A204.1 (cell line): ENCODE results near the gene S100A14.

Source experiments
- FAIRE-seq: peaks from 2 replicates; lab custom pipeline; 2012; peaks lifted over from hg19 to GRCh38; lab: Jason Lieb, UNC

Gene S100A14

DNA sequence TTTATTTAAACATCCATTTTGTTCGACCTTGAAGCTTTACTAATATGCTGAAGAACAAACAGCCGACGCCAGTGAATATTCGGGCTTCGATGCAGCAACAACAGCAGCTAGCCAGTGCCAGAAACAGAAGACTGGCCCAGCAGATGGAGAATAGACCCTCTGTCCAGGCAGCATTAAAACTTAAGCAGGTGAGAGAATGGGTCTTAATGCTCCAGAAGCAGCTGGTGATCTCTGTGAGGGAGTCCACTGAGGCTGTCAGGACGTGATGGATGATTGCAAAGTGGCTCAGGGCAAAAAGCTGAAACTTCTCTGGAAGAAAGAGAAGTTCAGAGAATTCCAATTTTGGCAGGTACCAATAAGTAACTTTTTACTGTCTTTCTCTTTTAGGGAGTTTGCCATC lies 22.1 kb upstream of the S100A14 start:
- FAIRE-seq = no peak

DNA sequence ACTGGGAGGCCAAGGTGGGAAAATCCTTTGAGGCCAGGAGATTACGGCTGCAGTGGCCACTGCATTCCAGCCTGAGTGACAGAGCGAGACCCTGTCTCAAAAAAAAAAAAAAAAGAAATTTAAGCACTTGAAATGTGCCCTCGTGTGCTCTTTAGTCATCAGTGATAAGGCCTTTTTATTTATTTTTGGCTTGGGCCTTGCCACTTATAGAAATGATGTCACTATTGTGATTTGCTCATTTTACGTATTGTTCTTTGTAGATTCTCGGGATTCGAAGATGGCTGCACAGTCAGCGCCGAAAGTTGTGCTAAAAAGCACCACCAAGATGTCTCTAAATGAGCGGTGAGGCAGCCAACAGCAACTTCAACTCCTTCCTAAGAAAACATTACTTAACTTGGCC lies 20.2 kb upstream of the S100A14 start:
- no peak for FAIRE-seq

DNA sequence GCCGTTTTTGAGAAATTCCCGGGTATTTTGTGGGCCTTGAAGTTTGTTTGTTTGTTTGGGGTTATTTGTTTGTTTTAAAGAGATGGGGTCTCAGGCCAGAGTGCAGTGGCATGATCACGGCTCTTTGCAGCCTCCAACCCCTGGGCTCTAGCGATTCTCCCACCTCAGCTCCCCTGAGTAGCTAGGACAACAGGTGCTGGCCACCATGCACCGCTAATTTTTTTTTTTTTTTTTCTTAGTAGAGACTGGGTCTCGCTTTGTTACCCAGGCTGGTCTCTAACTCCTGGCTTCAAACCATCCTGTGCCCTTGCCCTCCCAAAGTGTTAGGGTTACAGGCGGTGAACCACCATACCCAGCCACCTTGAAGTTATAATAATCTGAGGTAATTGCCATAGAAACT lies 19.7 kb upstream of the S100A14 start:
- no peak for FAIRE-seq

DNA sequence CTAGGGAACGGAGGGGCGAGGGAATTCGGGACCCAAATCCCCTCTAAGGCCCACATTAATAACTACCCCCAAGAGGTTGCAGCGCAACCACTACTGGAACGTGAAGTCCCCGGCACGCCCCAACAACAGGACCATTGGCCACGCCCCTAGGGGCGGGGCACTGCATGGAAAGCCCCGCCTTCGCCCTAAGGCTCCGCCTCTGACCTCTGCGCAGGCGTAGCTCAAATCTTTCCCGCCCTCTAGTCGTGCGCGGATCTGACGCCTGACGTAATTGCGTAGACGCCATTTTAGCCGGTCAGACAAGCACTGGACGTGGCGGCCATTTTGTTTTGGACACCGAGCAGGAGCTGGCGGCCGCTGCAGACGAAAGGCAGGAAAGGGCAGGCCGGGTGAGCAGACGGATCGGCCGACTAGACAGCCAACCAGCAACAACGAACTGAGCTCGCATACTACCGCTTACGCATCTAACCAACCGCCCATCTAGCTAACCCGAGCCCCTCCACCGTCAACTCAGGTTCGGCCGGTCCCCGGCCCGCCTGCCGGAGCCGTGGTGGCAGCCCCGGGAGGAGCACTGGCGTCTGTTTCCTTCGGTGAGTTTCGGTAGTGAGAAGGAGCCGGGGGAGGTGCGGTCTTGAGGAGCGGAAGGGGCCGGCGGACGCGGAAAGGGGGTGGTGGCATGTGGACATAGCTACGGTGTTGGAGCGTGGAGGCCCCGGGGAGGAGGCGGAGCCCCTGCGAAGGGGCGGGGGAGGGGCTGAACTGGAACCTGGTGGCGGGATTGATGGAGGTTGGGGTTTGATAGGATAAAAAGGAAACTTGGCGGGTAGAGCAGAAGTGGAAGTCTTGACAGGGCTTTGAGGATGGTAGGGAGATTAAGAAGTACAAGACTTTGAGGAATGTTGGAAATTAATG lies 17.9 kb upstream of the S100A14 start, which contains the start of gene CHTOP:
Gene CHTOP (plus strand): TSS at position 313 of the 912 bp plus-strand sequence. CDS start 2,523 bp downstream, outside the sequence.
- FAIRE-seq = peak; percentile 90

DNA sequence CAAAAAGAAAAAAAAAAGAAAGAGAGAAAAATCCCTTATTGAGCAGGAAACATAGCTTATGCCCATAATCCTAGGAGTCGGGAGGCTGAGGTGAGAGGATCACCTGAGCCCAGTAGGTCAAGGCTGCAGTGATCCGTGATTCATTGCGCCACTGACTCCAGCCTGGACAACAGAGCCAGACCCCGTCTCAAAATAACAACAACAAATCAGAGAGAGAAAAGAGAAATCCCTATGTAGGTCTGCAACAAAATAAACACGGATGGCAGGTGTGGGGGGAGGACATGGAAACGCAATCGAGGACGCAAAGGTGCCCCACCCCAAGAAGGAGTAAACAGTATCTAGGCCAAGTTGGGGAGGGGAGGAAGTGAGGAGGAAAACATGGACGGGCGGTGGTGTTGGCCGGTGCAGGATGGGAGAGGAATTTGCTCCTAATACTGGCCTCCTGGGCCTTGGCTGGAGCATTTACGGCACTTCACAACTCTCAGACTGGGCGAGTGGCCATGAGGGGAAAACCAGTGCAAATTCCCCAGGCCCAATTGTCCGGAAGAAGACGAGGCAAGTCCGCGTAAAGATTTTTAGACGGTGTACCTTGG lies 17.1 kb upstream of the S100A14 start:
- FAIRE-seq = no peak

DNA sequence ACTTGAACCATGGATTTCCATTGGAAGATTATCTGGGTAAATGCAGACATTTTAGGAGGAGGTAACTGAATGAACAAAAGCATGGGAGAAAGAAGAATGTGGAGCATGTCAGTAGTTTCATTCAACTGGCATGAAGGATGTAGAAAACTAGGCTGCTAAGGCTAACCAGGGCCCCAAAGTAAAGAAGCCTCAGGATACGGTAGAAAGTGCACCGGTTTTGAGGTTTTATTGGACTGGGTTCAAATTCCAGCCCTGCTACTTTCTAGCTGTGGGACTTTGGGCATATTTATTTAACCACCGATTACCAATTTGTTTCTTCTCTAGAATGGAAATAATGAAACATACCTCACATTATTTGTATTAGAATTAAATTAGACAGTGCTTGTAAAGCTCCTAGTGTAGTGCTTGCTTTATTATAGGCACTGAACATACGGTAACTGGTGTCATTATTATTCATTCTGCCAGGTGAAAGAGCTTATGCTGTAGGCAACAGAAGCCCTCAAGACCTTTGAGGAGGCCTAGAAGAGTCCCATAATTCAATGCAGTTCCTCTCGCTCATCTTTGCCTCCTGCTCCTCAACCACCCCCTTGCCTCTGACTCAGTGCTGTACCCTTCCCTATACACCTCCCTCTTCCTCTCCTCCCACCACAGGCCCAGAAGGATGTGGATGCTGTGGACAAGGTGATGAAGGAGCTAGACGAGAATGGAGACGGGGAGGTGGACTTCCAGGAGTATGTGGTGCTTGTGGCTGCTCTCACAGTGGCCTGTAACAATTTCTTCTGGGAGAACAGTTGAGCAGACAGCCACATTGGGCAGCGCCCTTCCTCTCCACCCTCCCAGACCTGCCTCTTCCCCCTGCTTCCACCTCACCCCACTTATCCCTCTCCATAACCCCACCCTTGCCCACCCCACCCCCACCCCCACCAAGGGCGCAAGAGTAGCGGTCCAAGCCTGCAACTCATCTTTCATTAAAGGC lies 15.2 kb upstream of the S100A14 start:
- FAIRE-seq = no peak

DNA sequence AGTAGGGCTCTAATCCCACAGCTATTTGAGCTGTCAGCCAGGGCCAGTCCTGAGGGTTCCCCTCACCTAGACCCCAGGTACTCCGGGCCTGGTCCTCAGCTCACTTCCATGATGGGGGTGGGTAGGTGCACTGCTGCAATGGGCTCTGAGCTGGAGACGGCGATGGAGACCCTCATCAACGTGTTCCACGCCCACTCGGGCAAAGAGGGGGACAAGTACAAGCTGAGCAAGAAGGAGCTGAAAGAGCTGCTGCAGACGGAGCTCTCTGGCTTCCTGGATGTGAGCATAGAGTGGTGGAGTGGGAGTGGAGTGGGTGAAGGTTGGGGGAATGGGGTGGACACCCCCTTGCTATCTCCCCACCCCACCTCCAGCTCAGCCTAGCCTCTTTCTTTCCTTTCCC lies 14.3 kb upstream of the S100A14 start:
- no peak for FAIRE-seq

DNA sequence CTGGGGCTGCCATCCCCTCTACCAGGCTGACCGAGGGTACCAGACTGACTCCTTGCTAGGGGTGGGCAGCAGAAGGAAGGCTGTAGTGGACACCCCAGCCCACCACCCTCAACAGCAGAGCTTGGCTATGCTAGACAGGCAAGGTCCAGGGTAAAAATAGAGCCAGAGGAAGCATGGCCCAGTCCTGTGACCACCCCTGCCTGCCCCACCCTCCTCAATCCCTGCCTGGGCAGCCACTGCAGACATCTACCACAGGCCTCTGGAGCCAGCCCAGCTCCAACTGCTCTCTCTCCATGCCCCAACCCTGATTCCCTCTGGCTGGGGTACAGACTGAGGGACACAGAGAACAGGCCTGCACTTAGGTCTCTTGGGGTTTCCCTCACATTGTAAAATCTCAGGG lies 13.8 kb upstream of the S100A14 start:
- no peak for FAIRE-seq

DNA sequence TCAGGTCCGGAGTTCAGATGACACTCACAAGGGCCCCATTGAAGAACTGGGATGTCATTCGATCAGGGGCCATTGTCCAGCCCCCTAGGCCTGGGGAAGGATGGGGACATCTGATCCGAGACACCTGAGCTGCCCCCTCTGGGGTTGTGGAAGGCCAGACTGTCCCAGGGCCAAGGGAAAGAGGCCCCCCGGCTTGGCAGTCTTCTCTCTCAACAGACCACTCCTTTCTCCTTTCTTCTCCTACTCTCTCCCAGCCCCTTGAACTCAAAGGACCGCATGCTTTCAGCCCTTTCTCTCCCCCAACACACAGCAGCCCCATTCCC lies 13.2 kb upstream of the S100A14 start:
- FAIRE-seq = no peak

DNA sequence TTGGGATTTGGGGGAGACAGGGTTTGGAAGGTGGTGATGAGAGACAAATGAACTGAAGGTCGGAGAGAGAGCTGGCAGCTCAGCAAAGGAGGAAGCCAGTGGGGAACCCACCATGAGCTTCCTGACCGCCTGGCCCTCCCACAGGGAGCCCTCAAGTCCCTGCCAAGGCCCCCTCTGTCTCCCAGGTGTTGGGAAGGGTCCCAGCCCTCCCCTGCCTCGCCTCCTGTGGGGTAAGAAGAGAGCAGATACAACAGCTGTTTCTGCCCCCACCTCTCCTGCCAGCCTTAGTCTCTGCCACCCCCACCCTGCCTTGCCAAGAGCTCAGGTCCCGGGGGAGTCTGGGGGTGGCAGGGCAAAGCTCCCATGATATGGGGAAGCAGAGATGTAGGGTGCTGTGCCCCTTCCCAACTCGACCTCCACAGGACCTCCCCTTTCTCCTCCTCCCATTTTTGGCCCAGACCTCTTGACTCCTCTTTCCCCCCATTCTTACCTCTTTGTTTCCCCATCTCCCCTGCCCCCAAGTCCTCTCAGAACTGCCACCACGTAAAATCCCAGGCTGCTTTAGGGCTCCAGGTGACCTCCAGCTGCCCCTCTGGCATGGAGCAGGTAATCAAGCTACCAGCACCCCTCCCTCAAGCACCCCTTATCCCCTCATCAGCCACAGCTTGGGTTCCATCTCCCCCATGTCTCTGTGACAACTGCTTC lies 12.7 kb upstream of the S100A14 start:
- FAIRE-seq = no peak

DNA sequence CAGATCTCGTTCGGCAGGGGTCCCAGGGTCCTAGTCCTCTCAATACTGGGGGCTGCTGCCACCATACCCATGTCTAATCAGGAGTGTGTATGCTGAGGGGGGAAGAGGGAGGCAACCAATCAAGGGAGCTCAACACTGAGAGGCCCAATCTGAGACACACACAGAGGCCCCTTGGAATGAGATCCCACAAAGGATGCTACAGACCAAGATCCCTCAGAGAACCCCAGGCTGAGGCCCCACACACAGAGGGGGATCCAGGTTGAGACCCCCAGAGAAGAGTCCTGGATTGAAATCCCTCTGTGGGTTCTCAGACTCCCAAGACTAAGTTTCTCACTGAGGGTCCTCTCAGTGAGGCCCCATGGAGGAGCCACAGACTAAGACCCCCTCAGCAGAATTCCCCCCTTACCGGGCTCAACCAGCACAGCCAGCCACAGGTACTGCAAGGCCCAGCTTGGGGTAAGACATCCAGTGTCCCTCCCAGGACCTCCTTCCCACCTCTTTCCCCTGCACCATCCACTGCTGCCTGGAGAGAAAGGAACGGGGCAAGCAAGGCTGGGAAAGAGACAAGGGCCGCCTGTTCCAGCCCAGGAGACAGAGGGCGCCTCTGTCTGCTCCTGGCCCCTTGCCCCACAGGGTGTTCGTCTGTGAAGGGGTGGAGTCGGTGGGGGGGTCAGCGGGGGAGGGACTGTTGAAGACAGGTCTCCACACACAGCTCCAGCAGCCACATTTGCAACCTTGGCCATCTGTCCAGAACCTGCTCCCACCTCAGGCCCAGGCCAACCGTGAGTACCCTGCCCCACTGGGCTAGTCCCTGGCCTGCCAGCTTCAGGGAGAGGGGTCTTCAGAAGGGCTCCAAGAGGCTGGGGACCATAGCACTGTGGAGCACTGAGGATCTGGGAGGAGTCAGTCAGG lies 11.8 kb upstream of the S100A14 start, which contains the start of gene S100A1:
Gene S100A1 (plus strand): TSS at position 720 of the 912 bp plus-strand sequence. CDS start 2,088 bp downstream, outside the sequence.
- peak; percentile 9 for FAIRE-seq

DNA sequence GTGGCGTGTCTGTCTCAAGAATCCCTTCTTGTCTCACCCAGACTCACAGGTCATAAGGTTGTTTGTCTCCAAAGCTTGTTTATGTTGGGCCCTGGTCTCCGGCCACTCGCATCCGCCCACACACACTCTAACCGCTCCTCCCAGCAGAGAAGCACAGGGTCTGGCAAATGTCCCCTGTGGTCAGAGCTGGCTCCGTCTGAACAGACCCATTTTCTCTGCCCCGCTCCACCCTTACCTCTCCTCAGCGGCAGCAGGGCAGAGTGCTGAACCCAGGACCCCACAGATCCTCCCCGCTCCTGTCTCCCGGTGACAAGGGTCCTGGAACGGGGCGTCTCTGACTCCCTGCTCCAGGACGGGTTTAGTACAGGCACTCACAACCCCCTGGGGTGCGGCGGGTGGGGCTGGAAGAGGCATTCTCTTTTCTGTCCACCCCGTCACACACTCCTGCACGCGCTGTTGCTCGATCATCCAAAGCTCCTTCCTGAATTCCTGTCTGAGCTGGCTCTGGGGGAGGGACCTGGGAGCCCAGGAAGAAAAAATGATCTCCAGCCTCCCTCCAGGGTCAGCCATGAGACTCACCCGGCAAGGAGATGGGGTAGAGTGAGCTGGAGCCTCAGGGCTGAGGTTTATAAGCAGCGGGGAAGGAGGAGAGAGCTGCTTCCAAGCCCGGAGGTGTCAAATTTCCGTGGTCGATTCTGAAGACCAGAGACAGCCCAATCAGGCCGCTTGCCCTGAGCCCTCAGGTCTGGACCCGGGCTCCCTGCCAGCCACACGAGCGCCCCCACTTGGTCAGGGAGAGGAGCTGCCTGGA lies 11.0 kb upstream of the S100A14 start, which contains the start of gene S100A13:
Gene S100A13 (minus strand): TSS at position 602 of the 811 bp plus-strand sequence. CDS start 1,033 bp downstream, outside the sequence.
- peak; percentile 84 for FAIRE-seq

DNA sequence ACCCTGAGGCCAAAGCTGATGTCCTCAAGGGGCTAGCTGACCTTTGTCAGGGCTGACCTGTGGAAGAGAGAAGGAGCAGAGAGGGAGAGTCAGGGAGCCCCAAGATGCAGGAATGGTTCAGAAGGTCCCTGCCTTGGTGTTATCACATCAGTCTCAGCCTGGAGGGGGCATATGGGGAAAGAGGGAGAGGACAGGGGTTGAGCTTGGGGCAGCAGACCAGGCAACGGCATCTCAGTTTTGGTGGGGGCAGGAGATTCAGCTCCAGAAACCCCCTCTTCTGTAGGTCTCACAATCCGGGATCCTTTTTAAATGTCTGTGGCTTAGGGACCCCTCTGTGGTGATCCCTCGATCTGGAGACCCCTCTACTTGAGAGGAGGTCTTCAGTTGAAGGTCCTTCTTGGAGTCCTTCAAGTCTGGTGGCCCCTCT lies 10.4 kb upstream of the S100A14 start:
- no peak for FAIRE-seq

DNA sequence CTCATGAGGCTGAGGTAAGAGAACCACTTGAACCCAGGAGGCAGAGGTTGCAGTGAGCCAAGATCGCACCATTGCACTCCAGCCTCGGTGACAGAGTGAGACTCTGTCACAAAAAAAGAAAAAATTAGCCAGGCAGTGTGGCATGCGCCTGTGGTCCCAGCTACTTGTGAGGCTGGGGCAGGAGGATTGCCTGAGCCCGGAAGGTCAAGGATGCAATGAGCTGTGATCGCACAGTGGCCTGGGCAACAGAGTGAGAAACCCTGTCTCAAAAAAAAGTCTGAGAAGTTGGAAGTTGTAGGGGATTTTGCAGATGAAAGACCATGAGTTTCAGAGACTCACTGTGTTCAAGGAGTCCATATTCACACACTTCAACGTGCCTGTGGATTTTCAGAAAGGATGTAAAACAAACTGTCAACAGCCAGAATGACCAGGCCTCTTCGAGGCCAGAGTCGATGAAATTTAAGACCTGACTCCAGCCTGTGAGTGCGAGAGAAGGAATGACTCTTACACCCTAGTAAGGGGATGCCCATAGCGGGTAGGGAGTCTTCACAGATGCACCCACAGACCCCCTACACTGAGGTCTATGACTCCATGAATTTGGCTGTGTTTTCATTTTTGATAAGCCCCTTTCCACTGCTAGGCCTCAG lies 9.0 kb upstream of the S100A14 start:
- no peak for FAIRE-seq

DNA sequence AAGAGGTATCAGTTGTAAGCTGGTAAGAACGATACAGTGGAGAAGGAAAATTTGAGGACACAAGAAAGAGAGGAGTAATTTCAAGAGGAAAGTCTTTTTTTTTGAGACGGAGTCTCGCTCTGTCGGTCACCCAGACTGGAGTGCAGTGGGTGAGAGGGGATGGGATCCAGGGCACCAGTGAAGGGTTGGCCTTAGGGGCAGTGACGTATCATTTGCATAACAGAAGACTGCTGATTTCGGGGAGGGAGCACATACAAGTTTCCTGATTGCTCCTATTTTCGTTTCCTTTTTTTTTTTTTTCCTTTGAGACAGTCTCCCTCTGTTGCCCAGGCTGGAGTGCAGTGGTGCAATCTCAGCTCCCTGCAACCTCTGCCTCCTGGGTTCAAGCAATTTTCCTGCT lies 7.0 kb upstream of the S100A14 start:
- FAIRE-seq = no peak

DNA sequence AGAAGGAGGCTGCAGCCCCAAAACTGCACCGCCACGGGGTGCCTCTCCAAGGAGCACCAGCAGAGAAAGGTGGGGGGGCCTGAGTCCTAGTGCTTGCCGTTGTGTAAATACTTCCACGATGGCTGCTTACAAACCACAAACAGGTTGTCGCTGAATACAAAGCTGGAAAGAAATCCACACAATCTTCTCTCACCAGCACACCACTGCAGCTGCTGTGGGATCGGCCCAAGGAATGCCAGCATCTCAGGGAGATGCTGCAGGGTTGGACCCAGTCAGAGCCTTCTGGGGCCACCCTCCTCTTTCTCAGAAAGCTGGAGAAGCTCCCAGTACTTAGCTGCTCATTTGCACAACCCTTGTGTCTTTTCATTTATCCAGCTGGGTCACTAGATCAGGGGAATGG lies 3.0 kb upstream of the S100A14 start:
- FAIRE-seq = no peak

DNA sequence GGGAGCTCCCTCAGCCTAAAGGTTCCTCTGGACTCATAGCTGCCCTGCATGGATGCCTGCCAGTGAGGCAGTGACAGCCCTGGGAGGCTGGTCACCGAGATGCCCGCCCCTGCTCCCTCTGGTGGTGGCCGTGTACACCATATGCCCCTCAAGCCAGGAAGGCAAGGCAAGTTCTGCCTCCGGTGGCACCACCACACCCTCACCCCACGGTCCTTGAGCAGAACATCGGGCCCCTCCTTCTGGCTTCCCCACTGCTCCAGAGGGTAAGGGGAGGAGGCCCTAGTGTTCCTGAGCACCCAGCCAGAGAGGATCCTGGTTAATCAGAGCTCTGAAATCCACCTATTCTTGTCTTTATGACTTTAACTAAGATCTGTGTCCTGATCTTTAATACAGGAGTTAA lies 1.5 kb upstream of the S100A14 start:
- no peak for FAIRE-seq

DNA sequence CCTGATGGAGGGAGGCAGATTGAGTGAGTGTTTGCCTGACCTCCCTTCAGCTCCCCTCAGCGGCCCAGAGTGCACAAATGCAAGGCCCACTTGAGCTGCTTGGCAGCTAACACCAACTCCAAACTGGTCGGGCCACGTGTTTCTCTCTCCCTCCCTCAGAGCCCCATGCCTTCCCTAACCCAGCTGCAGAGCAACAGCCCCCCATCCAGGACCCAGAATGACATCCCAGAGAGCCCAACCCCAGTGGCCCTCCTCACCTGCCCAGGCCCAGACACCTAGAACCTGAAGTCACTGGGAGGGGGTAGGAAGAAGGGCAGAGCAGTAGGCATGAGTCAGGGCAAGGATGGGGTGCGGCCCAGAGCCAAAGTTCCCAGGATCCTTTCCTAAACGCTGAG lies 789 bp upstream of the S100A14 start:
- no peak for FAIRE-seq

DNA sequence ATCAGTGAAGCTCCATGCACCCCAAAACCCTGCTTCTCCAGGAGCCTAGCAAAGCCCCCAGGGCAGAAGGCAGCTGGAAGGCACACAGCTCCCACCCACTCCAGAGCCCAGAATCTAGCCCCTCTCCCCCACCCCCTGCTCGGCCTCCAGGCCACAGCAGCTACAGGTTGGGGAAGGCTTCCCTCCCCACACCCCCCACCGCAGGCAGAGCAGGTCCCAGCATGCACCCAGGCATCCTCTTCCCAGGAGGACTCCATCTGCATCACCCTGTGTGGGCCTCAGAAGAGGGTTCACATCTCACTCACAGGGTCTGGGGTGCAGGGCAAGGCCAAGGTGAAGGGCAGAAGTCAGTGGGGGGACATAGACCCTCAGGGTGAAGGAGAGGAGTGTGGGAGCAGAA lies 719 bp downstream of the S100A14 start:
- FAIRE-seq = no peak
